Measurements from ENCODE around the gene NUP205.

GRCh38 chr7:135517060-135517459, 40.7 kb upstream of the NUP205 start:
- no peak for TF ChIP-seq MAX (IDR thresholded peaks at IDR 0.05; ENCODE audit: low read depth, low read length)
- TF ChIP-seq, protein P1, sequence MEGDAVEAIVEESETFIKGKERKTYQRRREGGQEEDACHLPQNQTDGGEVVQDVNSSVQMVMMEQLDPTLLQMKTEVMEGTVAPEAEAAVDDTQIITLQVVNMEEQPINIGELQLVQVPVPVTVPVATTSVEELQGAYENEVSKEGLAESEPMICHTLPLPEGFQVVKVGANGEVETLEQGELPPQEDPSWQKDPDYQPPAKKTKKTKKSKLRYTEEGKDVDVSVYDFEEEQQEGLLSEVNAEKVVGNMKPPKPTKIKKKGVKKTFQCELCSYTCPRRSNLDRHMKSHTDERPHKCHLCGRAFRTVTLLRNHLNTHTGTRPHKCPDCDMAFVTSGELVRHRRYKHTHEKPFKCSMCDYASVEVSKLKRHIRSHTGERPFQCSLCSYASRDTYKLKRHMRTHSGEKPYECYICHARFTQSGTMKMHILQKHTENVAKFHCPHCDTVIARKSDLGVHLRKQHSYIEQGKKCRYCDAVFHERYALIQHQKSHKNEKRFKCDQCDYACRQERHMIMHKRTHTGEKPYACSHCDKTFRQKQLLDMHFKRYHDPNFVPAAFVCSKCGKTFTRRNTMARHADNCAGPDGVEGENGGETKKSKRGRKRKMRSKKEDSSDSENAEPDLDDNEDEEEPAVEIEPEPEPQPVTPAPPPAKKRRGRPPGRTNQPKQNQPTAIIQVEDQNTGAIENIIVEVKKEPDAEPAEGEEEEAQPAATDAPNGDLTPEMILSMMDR (IDR thresholded peaks at IDR 0.05; ENCODE audit: low read depth, low read length), result no peak
